ENCODE measurements around the gene GSDMA.

DNA sequence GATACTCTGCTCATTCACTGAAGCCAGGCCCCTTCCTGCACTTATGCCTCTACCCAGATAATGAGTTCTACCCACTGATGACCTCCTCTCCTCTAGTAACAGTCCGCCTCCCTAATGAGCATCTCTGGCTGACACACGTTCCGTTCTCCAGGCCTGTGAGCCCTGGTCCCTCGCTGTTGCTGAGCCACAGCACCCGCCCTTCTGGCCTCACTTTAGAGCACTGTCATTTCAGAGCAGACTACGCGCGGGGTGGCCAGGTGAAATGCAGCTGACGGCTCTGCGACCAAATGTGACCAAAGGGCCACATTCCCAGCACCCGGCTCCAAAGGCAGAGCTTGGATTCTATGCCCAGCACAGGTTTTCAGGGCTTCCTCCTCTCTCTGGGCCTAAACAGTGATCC lies 31.6 kb downstream of the GSDMA start:
- TF ChIP-seq BHLHE40 (IDR thresholded peaks at IDR 0.05; ENCODE audit: borderline replicate concordance) (no peak), LEF1 (IDR thresholded peaks at IDR 0.05; ENCODE audit: borderline replicate concordance) (no peak)
